Measurements from ENCODE around the gene LUC7L3.

GRCh38 chr17:50800196-50800700 lies 80.8 kb downstream of the LUC7L3 start:
- no peak for TF ChIP-seq EP300 (IDR thresholded peaks at IDR 0.05)
- TF ChIP-seq POLR2A (IDR thresholded peaks at IDR 0.05) = no peak
